Lower leg skin (tissue), 4 donors: ENCODE results near the gene DNMT3B. TPM values are rescaled to one million over a fixed set of nuclear protein-coding genes. Genes with fewer than 3 reads are reported as not detected.
"Not testable (repeated sequence)": the region's sequence is repeated elsewhere in the genome, so short reads cannot be mapped to it uniquely, and the experiment has no call there.

Experiments used
- DNase-seq, 2 donors: peaks; one replicate each; pipeline ENCODE4 v3.0.0-alpha.2; 2019; ENCODE audit warnings: low spot score in 2 of 2
- H3K4me3 ChIP-seq: fragments of 200-600 bp; sonication (generic); 2 replicates; pipeline ENCODE4 v1.5.1; 2017; ENCODE audit warnings: mild to moderate bottlenecking, low read depth; ENCODE audit not compliant: poor library complexity, severe bottlenecking
- POLR2A ChIP-seq, 2 donors: fragments of 450-650 bp; IDR thresholded peaks; one replicate each; pipeline ENCODE4 v1.6.1; 2016 to 2017; ENCODE audit warnings: antibody characterized with exemption in 2 of 2, mild to moderate bottlenecking in 1 of 2, moderate library complexity in 1 of 2
- WGBS, 2 donors: methylation state at CpG; one replicate each; pipeline ENCODE4 v1.1.5; 2018; 5-methylcytosine and 5-hydroxymethylcytosine counted together
- intact Hi-C: fragments of 100-400 bp; cut with DNase I; formaldehyde crosslinking; loops from one replicate; pipeline ENCODE4 v1.15.0; 2023; ENCODE audit warnings: low total_unique reads
- total RNA-seq, 4 donors: library from RNA; depleted of rRNA; stranded (reverse); fragments of >200 nt; gene quantifications; one replicate each; pipeline ENCODE4 v1.1.0, GENCODE V29; 2016
- TF ChIP-seq, protein P1 (sequence below), 3 donors: fragments of 450-650 bp; IDR thresholded peaks; one replicate each; pipeline ENCODE4 v1.5.1; 2016; ENCODE audit warnings: antibody characterized with exemption in 3 of 3, mild to moderate bottlenecking in 3 of 3, moderate library complexity in 2 of 3

The DNMT3B gene
- total RNA-seq, 4 donors from 2014 or later: 2.0 to 3.4 (median 2.7) TPM

DNA sequence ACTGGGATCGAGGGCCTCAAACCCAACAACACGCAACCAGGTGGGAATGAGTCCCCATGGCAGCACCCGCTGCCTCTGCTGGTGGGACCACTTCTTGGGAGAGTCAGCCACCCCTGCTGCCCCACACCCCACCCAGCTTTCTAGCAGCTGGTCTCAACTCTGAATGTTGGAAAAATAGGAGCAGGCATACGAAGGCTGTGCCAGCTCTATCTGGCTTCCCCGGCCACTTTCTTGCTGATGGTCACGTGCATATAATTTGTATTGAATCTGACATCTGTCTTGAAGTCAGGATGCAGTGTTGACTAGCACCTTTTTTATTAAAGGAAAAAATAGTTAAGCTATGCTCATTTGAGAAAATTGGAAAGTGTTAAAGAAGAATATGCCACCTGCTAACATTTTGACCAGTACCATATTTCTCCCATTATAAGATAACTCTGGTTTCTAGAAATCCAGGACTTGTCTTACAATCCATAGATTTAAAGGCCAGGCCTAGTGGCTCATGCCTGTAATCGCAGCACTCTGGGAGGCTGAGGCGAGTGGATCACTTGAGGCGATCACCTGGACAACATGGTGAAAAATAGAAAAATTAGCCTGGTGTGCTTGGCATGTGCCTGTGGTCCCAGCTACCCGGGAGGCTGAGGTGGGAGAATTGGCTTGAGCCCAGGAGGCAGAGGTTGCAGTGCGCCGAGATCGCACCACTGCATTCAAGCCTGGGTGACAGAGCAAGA, 30.7 kb downstream of the DNMT3B start:
- no peak for DNase-seq
- no peak for TF ChIP-seq POLR2A (IDR thresholded peaks at IDR 0.05)
- TF ChIP-seq, protein P1, sequence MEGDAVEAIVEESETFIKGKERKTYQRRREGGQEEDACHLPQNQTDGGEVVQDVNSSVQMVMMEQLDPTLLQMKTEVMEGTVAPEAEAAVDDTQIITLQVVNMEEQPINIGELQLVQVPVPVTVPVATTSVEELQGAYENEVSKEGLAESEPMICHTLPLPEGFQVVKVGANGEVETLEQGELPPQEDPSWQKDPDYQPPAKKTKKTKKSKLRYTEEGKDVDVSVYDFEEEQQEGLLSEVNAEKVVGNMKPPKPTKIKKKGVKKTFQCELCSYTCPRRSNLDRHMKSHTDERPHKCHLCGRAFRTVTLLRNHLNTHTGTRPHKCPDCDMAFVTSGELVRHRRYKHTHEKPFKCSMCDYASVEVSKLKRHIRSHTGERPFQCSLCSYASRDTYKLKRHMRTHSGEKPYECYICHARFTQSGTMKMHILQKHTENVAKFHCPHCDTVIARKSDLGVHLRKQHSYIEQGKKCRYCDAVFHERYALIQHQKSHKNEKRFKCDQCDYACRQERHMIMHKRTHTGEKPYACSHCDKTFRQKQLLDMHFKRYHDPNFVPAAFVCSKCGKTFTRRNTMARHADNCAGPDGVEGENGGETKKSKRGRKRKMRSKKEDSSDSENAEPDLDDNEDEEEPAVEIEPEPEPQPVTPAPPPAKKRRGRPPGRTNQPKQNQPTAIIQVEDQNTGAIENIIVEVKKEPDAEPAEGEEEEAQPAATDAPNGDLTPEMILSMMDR (IDR thresholded peaks at IDR 0.05): no peak
- WGBS, 2 donors: 71 to 74% methylated on average over 13 of the region's 13 CpGs
- H3K4me3 ChIP-seq: no peak overlapping the region
- intact Hi-C loops: loop anchor here (5.0 kb wide), 1 partner anchor 109 kb away; no protein-coding TSS in a partner anchor

DNA sequence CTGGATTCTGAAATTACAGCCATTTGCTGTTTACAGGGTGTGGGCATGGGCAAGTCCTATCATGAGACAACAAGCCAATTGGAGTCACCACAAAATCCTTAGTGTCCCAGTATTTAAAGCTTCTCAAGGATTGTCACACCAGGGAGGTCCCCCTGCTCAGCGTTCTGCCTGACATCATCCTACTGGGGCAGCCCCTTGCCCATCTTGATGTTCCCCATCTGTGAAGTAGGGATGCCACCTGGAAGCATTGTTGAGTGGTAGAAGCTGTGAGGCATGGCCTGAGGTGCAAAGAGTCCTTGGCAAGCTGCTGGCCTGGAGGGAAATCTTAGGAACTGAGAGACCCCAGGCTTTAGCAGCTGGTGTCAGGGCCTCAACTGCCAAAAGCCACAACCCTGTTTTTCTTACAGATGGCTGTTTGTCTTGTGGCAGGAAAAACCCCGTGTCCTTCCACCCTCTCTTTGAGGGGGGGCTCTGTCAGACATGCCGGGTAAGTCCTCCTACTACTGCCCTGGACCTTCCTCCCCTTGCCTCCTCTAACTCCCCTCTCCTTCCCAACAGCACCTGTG, 34.3 kb downstream of the DNMT3B start:
- H3K4me3 ChIP-seq: no peak overlapping the region
- no peak for DNase-seq
- TF ChIP-seq, protein P1 (IDR thresholded peaks at IDR 0.05): no peak
- no peak for TF ChIP-seq POLR2A (IDR thresholded peaks at IDR 0.05)
- WGBS, 2 donors: 46 to 55% methylated on average over 3 of the region's 3 CpGs
- intact Hi-C loops: no loop called here

DNA sequence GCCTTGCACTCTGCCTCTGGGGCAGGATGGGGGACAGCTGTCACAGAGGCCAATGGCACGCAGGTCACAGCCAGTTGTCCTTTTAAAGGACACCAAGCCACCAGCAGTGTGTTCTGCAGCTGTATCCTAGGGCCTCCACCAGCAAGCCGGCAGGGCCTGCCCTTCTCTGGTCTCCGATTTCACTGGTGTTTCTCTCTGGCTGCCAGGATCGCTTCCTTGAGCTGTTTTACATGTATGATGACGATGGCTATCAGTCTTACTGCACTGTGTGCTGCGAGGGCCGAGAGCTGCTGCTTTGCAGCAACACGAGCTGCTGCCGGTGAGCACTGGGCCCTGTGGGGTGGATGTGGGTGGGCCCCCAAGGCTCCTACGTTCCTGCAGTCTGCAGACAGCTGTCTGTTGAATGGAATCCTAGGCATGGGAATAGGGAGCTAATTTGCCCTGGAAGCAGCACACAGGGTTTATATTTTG, 34.8 kb downstream of the DNMT3B start:
- intact Hi-C loops: no loop called here
- no peak for TF ChIP-seq POLR2A (IDR thresholded peaks at IDR 0.05)
- TF ChIP-seq, protein P1 (IDR thresholded peaks at IDR 0.05): no peak
- H3K4me3 ChIP-seq: no peak overlapping the region
- 36 to 75% methylated on average over 10 of the region's 10 CpGs for WGBS, 2 donors
- no peak for DNase-seq

DNA sequence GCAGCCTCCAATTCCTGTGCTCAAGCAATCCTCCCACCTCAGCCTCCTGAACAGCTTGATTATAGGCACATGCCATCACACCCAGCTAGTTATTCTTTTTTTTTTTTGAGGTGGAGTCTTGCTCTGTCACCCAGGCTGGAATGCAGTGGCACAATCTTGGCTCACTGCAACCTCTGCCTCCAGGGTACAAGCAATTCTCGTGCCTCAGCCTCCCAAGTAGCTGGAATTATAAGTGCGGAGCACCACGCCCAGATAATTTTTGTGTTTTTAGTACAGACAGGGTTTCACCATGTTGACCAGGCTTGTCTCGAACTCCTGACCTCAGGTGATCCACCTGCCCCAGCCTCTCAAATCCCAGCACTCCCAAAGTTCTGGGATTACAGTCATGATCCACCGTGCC, 35.4 kb downstream of the DNMT3B start:
- DNase-seq, intact Hi-C loops, H3K4me3 ChIP-seq: not testable (repeated sequence)
- WGBS, 2 donors: 70 to 77% methylated on average over 5 of the region's 5 CpGs

DNA sequence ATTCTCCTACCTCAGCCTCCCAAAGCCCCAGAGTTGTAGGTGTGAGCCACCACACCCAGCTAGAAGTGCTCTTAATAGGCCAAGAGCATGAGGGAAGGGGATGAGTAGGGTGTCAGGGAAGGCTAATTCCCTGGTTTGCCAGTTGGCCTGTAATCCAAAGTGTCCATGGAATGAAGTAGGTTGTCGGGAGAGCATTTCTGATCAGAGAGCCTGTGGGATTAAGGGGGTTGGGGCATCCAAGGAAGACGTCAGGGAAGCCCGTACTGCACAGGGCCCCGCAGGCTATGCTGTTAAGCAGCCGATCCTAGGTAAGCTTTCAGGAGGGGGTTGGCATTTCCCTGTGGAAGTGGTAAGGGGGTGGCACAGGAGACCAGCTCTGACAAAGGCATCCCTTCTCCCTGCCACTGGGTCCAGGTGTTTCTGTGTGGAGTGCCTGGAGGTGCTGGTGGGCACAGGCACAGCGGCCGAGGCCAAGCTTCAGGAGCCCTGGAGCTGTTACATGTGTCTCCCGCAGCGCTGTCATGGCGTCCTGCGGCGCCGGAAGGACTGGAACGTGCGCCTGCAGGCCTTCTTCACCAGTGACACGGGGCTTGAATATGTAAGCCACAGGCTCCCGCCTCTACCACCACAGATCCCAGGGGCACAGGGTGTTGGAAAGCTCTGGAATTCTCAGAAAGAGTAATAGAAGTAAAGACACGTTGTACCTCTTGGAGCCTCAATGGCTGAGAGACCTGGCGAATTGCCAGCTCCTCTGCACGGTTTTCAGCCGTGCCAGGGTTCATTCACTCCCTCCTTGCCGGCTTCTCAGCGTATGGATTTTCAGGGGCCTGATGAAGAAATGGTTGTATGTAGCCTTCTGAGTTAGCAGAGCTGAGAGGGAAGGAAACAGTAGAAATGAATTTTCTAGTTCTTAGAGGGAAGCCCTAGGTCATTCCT, 36.1 kb downstream of the DNMT3B start:
- intact Hi-C loops: no loop called here

More for the DNA sequence above, 36.1 kb downstream of the DNMT3B start:
- WGBS, 2 donors: 71 to 88% methylated on average over 22 of the region's 23 CpGs
- no peak for DNase-seq
- TF ChIP-seq, protein P1 (IDR thresholded peaks at IDR 0.05): no peak
- TF ChIP-seq POLR2A (IDR thresholded peaks at IDR 0.05): no peak
- H3K4me3 ChIP-seq: no peak overlapping the region
